Measurements from ENCODE around the gene MICALL1.

DNA sequence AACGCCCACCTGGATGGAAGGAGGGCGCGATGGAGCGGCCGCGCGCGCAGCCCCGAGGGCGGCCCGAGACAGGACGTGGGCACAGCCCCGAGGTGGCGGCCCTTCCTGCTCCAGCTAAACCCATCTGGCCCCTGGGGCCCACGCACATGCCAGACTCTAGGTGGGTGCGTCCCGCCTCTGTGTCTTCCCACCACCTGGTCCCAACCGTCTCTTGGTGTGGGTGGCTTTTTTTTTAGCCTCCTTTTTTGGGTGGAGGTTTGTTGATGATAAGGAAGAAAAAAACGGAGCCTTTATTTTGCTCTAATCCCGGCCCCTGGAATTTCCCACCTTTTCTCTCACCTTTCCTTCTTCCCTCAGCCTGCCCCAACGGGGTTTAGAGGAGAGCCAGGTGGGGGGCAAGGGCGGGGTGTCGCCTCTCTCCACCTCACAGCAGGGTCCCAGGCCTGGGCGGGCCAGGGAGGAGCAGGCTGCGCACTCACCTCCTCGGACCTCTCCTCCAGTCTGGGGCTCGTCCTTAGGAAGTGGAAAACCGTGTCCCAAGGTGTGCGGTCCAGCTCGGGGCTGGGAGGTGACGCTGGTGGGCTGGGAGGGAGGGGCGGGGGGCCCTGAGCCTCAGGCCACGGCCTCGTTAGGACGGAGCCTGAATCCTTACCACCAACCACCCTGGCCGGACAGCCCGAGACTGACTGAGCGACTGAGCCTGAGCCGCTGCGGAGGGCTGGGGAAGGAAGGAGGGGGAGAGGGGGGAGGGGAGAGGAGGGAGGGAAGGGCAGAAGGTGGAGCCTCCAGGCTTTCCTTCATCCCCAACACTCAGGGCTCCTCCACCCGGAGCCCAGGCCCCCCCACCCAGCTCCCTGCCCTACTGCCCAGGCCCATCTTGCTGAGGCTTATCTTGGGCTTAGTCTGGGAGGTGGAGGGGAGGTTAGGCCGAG lies 78.0 kb downstream of the MICALL1 start, which contains the start of gene SOX10:
- TF ChIP-seq, protein P1, sequence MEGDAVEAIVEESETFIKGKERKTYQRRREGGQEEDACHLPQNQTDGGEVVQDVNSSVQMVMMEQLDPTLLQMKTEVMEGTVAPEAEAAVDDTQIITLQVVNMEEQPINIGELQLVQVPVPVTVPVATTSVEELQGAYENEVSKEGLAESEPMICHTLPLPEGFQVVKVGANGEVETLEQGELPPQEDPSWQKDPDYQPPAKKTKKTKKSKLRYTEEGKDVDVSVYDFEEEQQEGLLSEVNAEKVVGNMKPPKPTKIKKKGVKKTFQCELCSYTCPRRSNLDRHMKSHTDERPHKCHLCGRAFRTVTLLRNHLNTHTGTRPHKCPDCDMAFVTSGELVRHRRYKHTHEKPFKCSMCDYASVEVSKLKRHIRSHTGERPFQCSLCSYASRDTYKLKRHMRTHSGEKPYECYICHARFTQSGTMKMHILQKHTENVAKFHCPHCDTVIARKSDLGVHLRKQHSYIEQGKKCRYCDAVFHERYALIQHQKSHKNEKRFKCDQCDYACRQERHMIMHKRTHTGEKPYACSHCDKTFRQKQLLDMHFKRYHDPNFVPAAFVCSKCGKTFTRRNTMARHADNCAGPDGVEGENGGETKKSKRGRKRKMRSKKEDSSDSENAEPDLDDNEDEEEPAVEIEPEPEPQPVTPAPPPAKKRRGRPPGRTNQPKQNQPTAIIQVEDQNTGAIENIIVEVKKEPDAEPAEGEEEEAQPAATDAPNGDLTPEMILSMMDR (IDR thresholded peaks at IDR 0.05) = no peak
- no peak for TF ChIP-seq POLR2A (IDR thresholded peaks at IDR 0.05)

All from esophagus squamous epithelium (tissue), 4 donors.